22Rv1 (cell line): ENCODE data around the gene CTNNA3.

Experiments used
- CTCF ChIP-seq: fragments of 450-650 bp; IDR thresholded peaks from 2 replicates; pipeline ENCODE4 v1.5.1; 2017; ENCODE audit warnings: mild to moderate bottlenecking
- ZFX ChIP-seq: fragments of 450-650 bp; IDR thresholded peaks from 2 replicates; pipeline ENCODE4 v1.6.1; 2017; ENCODE audit warnings: antibody characterized with exemption, borderline replicate concordance

GRCh38 chr10:66008221-66008620 lies 1687.8 kb downstream of the CTNNA3 start:
- TF ChIP-seq CTCF, result no peak
- TF ChIP-seq ZFX, result no peak
